GM19463 (cell line): ENCODE results near the gene RRAD.
A peak's percentile ranks its signal among the peaks of the same experiment; 100 is the strongest.
"Not testable (repeated sequence)": the region's sequence is repeated elsewhere in the genome, so short reads cannot be mapped to it uniquely, and the experiment has no call there.

Experiments used
- ATAC-seq: cut with Tn5 transposase; IDR thresholded peaks from one replicate; pipeline ENCODE4 v1.9.1; 2021; ENCODE audit warnings: mild to moderate bottlenecking, moderate library complexity; ENCODE audit not compliant: unreplicated experiment

The RRAD gene

GRCh38 chr16:66952430-66953110 is 27.2 kb upstream of the RRAD start:
- no peak for ATAC-seq

DNA sequence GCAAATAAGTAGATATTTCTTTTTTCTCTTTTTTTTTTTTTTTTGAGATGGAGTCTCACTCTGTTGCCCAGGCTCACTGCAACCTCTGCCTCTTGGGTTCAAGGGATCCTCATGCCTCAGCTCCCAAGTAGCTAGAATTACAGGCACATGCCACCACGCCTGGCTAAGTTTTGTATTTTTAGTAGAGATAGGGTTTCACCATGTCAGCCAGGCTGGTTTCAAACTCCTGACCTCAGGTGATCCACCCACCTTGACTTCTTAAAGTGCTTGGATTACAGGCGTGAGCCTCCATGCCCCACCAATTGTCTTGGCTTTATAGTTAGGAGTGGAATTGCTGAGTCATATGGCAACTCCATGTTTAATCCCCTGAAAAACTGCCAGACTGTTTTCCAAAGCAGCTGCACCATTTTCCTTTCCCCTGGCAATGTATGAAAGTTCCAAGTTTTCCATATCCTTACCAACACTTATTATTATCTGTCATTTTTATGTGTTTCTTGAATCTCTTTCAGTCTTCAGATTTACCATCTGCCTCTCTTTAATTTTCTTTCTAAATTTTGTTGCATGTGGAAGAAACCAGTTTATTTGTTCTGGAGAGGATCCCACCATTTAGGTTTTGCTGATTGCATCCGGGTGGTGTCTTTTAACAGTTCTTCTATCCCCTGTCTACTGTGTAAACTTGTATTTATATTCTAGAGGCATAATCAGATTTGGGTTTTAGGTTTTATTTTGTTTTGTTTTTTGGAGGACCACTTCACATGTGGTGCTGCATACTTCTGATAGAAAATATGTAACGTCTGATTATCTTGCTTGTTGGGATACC is 25.8 kb upstream of the RRAD start:
- ATAC-seq, result no peak

DNA sequence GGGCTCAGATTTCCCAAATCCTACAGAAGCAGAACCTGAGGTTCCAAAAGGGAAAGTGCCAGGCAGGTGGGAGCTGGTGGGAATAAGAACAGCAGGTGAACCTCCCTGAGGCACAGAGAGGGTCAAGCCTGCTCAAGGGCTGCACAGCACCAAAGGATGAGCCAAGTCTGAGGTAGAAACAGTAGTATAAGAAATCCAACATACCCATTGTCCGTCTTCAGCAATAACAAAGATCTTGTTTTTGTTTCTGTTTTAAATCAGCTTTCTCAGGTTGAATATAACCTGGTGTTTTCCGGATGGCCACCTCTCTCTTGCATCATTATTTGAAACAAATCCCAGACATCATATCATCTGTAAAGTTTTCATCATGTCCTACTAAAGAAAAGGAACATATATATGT is 25.1 kb upstream of the RRAD start:
- no peak for ATAC-seq

DNA sequence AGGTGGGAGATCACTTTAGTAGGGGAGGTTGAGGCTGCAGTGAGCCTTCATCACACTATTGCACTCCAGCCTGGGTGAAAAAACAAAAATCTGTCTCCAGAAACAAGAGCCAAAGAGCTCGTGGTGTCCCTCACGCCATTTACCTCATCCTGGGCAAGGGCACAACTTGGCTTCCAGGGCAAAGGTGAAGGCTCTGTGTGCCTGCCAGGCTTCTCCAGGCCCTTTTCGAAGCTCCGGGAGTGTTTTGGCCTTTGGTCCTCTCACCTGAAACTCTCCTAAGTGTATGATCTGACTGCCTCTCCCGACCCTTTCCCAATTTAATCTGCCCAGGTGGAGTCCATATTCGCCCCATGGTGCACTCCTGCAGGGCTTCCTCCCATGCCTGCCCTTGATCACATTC is 24.1 kb upstream of the RRAD start:
- no peak for ATAC-seq

GRCh38 chr16:66948837-66949225 is 23.5 kb upstream of the RRAD start:
- ATAC-seq, result no peak

- no peak for ATAC-seq
These were observed 22.9 kb upstream of the RRAD start for GRCh38 chr16:66948134-66948836.

DNA sequence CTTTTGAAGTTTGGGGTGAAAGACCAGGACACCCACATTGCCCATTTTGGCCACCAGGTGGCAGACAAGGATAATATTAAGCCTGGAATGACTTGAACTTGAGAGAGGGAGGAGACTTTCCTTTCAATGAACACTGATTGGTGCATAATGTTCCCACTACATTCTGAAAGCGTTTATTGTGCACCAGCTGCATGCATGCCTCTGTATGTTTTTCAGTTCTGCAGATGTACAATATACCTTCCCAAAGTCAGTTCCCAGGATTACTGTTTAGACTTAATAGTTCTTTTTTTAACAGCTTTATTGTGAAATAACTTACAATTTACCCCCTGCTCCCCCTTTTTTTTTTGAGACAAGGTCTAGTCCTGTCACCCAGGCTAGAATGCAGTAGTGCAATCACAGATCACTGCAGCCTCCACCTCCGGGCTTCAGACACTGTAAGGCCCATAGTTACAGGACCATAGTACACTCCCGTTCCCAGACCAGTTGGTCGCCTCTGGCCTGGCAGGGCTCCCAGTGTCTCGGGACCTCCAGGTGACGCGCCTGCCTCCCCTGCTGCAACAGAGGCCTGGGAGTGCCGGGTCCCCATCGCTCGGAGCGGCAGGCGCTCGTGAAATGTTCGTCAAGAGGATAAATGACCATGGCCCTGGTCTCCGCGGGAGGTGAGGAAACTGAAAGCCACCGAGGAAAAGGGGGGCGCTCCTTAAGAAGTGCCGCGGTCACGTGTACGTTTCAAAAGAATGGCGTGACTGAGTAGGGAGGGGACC is 22.1 kb upstream of the RRAD start:
- peak; percentile 61 for ATAC-seq

DNA sequence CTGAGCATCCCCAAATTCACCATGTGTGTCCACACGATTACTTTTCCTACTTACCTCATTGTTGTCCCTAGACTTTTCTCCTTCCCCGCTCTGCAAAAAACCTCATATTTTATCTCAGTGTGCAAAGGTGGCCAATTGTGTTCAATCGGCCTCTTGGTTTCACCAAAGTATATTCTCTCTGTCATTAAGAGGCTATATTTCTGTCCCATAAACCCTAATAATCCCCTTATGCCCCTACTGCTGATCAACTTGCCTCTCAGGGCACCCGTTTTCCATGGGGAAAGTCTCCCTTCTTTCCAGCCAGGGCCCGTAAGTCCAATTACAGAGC is 21.6 kb upstream of the RRAD start:
- ATAC-seq, result no peak

DNA sequence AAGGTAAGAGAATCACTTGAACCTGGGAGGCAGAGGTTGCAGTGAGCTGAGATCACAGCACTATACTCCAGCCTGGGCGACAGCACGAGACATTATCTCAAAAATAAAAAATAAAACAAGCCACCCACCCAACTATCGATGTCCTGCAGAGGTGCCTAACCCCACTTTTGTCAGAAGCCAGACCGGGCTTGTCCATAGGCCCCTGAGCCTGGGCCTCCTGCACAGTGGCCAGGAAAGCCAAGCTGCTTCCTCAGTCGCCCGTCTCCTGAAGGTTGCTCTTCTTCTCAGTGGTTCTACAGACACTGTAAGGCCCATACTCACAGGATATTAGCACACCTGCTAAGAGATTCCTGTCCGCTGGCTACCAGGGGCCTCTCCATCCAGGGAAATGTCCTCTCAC is 21.2 kb upstream of the RRAD start:
- no peak for ATAC-seq

- ATAC-seq, result no peak
These were observed 20.6 kb upstream of the RRAD start for GRCh38 chr16:66945939-66946338.

- not testable (repeated sequence) for ATAC-seq
These were observed 19.6 kb upstream of the RRAD start for GRCh38 chr16:66944971-66945370.

GRCh38 chr16:66944054-66944441 is 18.7 kb upstream of the RRAD start:
- ATAC-seq, result no peak

DNA sequence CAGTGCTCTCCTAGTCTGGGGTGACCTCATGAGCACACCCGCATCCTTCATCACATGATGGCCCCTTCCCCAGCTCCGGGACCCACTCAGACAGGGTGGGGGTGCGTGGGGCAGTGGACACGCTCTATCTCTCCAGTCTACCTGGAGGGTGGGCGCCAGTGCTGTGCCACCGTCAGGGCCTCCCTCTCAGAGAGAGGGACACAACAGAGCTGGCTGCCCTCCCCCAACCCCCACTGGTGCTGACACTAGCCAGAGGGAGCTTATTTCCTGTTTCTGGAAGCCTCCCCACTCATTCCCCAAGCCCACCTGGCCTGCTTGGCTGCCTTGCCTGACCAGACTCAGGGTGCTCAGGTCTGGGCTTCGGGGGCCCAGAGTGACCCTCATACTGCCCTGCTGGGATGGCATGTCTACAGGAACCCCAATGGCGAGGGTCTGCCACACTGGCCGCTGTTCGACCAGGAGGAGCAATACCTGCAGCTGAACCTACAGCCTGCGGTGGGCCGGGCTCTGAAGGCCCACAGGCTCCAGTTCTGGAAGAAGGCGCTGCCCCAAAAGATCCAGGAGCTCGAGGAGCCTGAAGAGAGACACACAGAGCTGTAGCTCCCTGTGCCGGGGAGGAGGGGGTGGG is 18.2 kb upstream of the RRAD start:
- no peak for ATAC-seq

GRCh38 chr16:66942981-66943380 is 17.6 kb upstream of the RRAD start:
- no peak for ATAC-seq

DNA sequence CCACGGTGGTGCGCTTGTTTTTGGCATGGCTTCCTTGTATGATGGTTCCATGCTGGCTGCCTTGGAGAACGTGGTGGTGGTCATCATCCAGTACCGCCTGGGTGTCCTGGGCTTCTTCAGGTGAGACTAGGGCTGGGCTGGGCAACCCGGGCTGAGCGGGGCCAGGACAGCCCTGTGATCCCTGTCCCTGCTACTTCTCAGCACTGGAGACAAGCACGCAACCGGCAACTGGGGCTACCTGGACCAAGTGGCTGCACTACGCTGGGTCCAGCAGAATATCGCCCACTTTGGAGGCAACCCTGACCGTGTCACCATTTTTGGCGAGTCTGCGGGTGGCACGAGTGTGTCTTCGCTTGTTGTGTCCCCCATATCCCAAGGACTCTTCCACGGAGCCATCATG is 14.9 kb upstream of the RRAD start:
- ATAC-seq, result no peak

DNA sequence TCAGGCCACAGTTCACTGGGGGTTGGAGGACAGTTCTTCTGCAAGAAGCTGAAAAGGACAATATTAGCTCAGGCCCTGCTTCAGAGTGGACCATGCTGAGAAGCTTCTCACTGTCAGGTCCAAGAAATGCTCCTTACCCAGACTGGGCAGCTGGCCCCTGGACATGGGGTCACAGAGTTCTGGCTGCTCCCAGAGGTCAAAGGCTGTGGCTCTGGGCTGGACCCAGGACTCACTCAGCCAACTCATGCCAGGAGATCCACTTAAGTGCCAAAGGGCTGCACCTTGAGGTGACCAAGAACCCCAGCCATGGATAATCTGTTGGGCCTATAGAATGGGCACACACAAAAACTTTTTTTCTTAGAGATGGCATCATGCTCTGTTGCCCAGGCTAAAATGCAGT is 14.0 kb upstream of the RRAD start:
- no peak for ATAC-seq

- no peak for ATAC-seq
These were observed 12.5 kb upstream of the RRAD start for GRCh38 chr16:66937725-66938337.

- ATAC-seq, result no peak
These were observed 11.7 kb upstream of the RRAD start for GRCh38 chr16:66936889-66937554.

DNA sequence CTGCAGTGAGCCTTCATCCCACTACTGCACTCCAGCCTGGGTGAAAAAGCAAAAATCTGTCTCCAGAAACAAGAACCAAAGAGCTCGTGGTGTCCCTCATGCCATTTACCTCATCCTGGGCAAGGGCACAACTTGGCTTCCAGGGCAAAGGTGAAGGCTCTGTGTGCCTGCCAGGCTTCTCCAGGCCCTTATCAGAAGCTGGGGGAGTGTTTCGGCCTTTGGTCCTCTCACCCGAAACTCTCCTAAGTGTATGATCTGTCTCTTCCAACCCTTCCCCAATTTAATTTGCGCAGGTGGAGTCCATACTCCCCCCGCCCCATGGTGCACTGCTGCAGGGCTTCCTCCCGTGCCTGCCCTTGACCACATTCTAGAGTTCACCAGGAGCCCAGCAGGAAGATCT is 11.1 kb upstream of the RRAD start:
- ATAC-seq, result no peak
